EL (cell line): Measurements from ENCODE around the gene AFF3.
A peak's percentile ranks its signal among the peaks of the same experiment; 100 is the strongest.
"Not testable (repeated sequence)": the region's sequence is repeated elsewhere in the genome, so short reads cannot be mapped to it uniquely, and the experiment has no call there.

Experiments
- DNase-seq: peaks from one replicate; pipeline ENCODE4 v3.0.0-alpha.2; 2016

Gene AFF3

DNA sequence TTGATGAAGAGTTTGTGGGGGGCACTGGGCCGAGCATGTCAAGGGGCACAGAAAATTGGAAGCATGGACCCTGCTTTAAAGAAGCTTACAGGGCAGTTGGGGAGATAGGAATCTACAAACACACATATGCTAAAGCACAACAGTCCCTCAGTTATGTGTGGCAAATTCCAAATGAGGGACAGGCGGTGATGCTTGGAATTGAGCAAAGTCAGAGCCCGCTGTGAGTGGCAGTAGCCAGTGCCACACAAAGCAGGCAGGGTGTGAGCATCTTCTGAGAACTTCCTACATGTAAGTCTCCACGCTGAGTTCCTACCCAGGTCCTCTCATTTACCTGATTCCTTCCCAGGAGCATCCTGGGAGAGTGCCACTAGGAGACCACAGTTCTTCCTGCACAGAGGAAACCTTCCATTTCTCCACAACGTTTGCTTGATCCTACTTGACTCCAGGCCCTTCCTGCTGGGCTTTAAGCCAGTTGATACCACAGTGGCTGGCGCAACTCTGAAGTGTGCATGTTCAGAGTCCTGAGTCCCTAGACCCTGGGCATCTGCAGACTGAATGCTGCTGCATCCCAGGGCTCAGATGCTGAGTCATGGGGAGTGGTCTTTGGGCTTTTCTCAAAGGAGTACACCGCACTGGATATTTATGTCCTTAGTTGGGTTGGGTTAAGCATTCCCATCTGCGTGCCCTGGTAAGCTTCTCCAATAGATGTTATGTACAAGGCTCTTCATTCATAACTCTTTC is 365.3 kb downstream of the AFF3 start:
- peak; percentile 68 for DNase-seq

DNA sequence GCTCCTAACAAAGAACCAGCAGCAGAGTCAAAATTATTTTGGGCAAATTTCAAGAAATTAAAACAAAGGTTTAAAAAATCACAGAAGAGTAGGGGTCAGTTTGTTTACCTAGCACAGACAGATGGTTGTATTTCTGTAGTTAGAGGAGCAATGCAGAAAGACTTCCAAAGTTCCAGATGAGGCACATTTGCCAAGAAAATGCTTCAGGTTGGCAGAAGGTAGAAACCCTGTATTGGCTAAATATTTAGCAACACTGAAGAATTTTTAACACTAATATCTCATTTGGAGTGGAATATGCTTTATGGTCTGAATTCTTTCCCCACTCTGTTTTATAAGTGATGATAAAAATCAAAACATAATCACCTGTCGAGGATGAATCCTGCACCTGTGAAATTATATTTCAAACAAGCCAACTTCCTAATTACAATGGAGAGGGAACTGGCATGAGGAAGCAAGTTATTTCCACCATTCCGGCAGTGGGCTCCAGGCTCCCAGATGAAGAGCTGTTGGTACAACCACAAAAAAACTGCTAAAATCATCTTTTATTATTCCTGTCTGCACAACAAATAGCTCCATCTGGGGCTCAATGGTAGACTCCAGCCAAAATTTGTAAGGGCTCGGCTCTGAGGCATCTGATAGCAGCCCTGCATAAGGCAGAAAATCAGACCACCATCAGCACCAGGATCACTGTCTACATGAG is 366.0 kb downstream of the AFF3 start:
- no peak for DNase-seq

DNA sequence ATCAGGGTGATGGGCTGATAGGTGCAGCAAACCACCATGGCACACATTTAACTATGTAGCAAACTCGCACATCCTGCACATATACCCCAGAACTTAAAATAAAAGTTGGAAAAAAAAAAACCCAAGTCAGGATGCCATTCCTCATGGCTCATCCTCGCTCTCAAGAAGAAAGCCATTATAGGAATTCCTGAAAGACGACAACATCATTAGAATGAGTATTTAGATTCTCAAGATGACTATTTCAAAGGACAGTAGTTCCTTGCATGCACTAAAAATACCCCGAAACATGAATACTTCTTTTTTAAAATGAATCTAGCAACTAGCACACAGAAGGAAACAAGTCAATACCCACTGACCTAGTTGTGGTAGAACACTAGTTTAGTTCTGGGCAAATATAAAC is 366.8 kb downstream of the AFF3 start:
- DNase-seq = peak; percentile 81

DNA sequence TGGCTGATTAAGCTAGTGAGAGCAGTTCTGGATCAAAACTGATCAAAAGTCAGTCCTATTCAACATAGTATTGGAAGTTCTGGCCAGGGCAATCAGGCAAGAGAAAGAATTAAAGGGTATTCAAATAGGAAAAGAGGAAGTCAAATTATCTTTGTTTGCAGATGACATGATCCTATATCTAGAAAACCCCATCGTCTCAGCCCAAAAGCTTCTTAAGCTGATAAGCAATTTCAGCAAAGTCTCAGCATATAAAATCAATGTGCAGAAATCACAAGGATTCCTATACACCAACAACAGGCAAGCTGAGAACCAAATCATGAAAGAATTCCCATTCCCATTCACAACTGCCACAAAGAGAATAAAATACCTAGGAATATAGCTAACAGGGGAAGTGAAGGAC is 368.7 kb downstream of the AFF3 start:
- DNase-seq = not testable (repeated sequence)

DNA sequence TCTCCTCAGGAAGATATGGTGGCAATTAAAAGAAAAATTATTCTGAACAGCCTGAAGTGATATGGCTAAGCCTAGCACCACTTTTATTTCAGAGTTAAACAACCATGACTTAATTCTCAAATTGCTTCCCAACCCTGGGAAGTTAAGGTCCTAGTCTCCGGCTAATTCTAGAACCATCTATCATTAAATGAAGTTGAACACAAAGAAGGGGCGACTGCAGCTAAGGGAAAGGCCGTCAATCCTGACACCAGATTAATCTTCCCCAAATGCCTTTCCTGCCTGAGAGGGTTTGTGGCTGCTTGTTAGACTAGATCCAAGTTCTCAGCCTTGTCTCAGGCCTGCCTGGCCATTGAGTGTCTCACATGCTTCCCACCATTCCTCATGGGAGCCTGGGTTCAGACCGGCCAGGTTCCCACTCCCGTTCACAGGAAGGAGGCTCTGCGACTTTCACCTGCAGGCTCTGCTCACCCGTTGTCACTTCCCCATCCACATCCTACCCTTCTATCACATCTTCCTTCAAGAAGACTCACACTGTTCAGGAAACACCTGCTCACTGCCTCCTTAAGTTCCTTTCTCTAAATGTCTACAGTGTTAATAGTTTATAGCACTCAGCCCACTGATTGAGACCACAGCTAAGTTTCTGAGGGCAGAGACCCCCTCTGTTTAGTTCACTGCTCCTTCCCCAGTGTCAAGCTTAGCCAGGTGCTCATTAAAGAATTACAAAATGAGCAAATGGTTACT is 369.6 kb downstream of the AFF3 start:
- no peak for DNase-seq

DNA sequence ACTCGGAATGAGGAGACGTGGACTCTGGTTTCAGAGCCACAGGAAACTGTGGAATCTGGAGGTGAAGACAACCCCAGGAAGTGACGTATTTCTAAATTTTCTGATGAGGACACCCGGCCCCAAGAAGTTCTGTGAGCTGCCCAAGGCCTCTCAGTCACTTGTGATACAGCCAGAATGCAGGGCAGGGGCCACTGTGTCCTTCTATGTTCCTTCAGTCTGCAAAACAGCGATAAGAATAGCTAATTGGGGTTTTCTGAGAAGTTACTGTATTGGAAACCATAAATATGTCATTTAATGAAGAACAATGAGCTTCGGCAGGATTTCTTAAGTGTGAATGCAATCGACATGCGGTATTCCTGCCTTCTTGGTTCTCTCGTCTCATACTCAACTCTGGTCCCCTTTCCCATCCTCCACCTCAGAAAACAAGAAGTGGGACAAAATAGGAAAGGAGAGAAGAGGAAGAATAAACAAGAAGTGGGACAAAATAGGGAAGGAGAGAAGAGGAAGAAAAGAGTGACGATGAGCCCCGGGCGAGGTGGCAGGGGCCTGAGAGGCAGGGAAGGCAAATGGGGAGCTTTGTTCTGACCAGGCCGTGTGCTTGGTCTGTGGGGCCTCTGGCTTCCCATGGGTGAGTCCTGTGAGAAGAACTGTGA is 370.6 kb downstream of the AFF3 start:
- DNase-seq = no peak

DNA sequence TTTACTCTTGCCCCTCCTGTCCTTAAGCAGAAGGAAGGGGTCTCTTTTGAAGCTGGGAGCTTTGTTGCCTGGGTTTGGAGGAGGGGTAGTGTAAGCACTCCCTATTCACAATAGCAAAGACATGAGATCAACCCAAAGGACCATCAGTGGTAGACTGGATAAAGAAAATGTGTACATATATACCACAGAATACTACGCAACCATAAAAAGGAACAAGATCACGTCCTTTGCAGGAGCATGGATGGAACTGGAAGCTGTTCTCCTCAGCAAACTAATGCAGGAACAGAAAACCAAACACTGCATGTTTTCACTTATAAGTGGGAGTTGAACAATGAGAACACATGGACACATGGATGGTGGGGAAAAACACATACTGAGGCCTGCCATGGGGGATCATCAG is 371.5 kb downstream of the AFF3 start:
- DNase-seq = no peak

DNA sequence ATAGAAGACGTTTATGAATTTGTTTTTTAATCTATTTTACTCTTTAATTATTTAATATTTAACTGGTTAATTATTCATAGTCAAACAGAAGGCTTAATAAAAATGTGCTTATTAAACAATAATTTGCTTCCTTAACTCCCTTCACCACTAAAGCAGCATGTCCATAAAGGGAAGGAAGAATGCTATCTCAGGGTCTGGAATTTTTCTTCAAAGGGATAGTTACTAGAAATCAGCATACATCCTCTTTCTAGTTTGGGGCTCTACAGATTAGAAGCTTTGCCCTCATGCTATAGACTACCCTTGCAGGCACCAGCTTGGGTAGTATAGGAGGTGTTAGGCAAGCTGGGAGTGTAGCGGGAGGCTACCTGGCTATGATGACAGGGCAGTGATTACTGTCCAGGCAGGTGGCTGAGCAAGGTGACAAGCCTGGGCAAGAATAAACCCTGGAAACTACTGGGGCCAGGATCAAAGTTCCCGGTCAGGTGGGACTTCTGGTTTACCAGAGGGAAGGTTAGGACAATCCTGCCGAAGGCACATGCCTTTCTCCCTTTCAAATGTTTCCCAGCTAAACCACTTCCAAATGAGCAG is 376.6 kb downstream of the AFF3 start:
- no peak for DNase-seq

DNA sequence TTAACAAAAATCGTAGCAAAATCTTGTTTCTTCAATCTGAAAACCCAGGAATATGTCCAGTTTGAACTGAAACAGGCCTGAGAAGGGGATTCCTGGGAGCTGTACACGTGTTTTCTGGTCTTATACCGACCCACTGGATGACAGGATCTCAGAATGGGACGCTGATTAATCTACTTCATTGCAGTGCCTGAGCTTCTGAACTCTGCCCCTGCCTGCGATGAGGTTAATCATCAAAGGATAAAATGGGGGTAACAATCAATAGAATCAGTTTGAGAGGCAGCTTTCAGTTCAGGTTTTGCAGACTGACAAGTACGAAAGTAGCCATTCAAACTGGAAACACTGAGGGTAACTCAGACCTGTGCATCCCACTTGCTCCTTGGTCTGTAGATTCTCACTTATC is 378.6 kb downstream of the AFF3 start:
- DNase-seq = no peak

DNA sequence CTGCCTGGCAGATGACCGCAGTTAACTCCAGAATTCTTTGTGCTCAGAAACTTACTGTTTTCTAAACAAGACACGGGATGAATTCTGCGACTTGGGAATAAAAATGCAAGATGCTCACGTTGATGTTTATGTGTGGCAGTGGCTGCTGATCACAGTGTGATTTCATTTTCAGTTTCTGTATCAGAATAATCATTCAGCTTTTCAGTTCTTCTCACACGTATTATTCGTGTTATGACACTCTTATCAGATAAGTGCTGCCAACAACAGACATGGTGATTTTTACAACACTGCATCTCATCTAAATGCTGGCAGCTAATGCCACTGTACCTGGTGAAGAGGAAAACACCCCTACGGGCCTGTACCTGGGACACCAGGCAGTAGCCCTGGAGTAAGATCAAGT is 379.7 kb downstream of the AFF3 start:
- DNase-seq = no peak

DNA sequence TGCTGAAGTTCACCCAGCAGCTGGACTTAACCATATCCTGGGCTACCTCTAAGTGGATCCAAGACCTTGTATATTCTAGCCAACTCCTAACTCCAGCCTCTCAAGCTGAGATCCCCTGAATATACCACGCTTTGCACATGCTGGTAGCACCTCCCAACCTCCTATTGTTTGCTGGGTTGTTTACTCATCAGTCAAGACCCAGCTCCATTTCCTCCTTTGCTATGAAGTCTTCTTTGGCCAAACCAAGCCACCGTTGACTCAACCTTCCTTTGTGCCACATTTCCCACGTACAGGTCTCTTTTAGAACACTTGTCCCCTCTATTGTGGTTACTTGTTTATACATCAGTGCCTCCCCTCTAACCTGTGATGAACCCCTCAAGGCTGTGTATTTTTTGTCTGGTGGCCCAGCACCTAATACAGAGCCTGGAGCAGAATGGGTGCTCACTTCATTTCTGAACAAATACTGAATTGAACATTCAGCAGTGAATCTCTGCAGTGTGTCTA is 384.7 kb downstream of the AFF3 start:
- DNase-seq = no peak

DNA sequence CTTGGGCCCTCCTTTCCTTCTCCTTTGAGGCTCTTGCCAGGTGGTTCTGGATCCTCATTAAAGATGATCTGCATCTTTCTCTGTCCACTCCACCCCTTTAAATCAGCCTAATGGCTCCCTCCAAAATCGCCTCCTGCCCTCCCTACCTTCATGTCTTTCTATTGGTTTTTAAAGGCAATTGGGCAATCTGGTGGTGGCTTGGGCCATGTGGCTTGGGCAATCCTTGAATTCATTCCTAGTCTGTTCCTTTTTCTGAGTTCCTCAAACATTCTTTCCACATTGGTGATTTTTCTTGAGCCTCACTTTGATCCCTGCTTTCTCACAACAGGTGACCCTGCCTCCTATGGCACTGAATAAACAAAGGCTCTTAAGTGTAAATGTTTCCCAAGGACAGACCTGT is 386.3 kb downstream of the AFF3 start:
- no peak for DNase-seq

DNA sequence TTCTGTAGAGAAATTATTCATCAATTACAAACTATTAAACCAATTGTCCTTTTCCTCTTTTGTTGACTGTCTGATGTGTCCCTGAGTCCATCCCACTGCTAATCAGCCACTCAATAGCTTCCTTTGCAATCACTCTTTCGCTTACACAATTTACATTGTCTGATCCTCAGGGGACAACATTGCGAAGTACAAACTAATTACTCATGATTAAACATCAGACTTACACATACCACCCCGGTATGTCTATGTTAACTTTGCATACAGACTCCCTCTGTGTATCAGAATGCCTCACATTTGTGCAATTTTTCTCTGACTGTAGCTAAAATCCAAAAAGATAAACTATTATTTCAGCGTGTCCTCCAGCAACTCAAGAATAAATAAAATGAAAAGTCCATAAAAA is 388.2 kb downstream of the AFF3 start:
- peak; percentile 65 for DNase-seq

DNA sequence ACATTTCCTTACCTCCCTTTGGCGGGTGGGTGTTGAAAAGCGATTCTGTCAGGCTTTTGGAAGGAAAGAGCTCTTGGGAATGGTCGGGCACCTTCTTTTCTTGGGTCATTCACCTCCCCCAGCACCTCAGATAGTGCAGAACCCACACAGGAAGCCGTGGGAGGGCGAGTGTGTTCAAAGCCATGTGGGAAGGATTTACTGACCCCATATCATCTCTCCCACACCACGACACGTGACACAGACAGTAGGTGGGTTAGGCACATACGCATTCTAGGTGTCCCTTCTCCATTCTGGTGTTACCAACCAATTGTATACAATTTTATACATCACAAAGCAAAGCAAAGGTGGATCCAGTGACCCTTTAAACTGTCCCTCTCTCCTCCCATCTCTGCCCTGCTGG is 388.9 kb downstream of the AFF3 start:
- DNase-seq = no peak

DNA sequence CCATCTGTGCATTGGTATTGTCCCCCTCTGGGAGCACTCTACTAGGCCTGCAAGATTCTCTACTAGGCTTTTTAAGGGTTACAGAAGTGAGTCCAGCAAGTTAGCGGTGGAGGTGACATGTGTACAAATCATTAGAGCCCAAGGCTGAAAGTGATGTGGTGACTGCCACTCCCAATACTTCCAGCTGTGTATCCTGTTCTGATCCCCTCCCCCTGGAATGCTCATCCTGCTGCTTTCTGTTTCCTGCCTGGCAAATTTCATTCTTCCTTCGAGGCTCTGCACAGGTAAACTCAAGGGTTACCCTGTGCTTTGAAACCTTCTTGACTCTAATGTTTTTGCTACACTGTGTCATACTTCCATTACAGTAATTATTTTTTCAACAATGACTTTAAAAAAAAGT is 394.0 kb downstream of the AFF3 start:
- no peak for DNase-seq

DNA sequence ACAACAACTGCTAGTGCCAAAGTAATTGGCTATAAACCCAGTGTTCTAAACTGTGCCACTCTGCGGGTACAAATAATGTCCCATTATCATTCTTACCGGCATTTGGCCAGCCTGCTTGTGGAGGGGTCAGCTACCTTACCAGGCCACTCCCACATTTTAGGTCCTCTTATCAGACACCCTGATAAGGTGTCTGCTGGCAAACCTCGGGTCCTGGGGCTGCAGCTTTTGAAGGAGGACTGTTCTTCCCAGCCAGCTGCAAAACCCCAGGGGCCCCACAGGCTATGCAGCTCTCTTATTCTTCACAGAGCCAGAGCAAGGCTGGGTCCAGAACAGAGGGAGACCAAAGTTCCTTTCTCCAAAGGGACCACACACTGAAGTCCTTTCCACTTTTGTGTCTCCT is 394.5 kb downstream of the AFF3 start:
- DNase-seq = no peak

DNA sequence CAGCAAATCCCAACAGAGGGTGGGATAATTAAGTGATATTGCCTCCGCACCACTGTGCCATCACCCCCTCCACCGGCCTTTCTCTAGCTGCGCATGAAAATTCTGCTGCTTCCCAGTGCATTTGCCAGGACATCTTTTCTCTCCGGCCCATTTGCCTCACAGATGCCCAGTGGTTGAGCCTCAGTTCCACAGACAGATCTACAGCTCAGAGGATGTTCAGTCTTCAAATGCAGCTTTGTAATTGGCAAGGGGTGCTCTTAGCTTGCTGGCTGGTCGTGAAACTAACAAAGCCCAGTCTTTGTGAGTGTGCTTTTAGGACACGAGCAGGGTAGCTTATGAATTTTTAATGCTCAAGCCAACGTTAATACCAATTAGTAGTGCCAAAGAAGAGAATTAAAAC is 399.2 kb downstream of the AFF3 start:
- DNase-seq = no peak

DNA sequence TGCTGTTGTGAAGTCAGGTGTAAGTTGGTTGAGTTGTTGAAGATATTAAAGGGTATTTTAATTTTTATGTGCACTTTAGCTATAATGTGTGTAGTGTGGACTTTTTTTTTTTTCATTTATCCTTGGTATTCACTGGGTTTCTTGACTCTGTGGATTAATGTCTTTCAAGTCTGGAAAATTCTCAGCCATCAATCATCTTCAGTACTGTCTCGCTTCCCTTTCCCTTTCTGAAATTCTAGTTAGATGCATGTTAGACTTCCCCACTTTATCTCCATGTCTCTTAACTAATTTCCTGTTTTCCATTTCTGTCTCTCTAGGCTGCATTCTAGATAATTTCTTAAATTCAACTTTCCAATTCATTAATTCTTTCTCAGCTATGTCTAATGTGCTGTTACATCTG is 404.9 kb downstream of the AFF3 start:
- no peak for DNase-seq

DNA sequence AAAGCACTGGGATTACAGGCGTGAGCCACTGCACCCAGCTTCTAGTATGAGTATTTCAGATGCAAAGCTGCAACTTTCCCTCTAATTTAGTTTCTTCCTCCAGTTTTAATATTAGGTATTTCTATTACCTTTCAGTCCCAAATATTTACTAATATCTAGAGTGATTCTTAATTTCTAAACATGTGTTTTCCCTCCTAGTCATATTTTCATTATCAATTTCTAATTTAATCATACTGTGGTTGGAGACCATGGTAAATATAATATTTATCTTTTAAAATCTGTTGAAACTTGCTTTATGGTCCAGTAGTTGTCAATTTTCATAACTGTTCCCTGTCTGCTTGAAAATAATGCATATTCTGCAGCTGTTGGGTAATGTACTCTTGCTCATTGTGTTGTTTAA is 406.6 kb downstream of the AFF3 start:
- DNase-seq = no peak

DNA sequence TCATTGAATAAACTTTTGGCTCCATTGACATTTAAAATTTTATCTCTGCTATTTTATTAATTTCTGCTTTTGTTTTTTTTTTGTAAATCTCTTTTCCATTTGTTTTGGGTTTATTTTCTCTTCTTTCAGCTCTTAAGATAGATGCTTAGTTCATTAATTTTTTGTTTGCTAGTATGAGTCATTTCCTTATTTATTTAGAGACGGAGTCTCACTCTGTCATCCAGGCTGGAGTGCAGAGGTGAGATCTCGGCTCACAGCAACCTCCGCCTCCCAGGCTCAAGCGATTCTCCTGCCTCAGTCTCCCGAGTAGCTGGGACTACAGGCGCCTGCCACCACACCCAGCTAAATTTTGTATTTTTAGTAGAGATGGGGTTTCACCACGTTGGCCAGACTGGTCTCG is 407.1 kb downstream of the AFF3 start:
- not testable (repeated sequence) for DNase-seq

DNA sequence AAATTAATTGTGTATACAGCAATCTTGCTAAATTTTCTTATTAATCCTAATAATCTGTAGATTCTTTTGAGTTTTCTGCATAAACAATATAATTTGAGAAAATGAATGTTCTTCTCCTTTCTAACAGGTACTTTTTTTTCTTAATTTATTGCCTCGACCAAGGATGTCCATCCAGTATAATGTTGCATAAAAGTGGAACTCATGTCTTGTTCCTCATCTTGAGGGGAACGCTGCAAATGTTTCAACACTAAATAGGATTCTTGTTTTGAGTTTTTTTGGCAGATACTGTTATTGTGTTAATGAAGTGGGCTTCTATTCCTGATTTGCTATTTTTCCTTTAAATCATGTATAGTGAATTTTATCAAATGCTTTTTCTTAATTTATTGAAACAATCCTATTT is 408.2 kb downstream of the AFF3 start:
- no peak for DNase-seq

DNA sequence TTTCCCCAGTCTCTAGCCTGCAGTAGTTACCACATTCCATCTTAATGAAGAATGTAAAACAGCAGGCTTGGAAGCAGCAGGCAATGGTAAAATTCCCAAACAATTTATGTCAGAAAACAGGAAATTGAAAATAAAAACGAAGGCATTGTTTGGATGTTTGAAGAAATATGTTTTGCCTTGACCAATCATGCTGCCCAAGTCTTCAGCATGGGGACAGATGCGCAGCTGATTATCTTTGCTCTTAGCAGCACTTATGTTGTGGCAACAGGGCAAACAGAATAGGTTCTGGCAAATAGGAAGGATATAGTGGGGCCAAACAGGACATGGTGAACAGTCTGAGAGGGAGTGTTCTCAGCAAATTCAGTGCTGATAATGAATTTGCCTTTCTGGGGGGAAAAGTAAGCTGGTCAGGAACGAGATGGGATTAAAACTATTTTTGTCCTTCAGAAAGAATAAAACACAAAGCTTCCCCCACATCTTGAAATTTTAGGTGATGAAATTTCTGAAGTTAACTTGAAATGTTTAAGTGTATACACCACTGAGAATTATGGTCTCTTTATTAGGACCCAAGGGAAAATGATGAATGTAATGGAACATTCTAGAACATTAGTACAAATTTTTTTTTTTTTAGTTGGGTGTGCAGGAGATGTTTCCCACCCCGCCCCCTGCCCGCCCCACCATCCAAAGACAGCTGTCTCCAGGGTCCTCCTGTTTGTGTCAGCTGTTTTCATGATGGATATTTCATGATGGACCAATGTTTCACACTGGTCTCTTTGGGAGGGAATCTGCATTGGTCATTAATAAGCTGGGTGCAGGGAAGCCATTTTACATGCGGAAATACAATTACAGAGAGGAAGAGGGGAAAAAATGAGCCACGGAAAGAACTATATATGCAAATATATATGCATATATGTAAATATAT is 413.0 kb downstream of the AFF3 start:
- peak; percentile 47 for DNase-seq
